HG03064 (cell line): ENCODE results near the gene ANO7.

Experiments
- ATAC-seq: cut with Tn5 transposase; IDR thresholded peaks from one replicate; pipeline ENCODE4 v1.9.1; 2021; ENCODE audit warnings: low read depth; ENCODE audit not compliant: unreplicated experiment

ANO7 gene

GRCh38 chr2:241241669-241242068 lies 53.2 kb downstream of the ANO7 start:
- no peak for ATAC-seq

- no peak for ATAC-seq
Measured at GRCh38 chr2:241242306-241242705, 53.8 kb downstream of the ANO7 start.

- ATAC-seq = no peak
Measured at GRCh38 chr2:241244368-241244767, 55.9 kb downstream of the ANO7 start.

GRCh38 chr2:241248289-241248688 lies 59.8 kb downstream of the ANO7 start:
- ATAC-seq = no peak

DNA sequence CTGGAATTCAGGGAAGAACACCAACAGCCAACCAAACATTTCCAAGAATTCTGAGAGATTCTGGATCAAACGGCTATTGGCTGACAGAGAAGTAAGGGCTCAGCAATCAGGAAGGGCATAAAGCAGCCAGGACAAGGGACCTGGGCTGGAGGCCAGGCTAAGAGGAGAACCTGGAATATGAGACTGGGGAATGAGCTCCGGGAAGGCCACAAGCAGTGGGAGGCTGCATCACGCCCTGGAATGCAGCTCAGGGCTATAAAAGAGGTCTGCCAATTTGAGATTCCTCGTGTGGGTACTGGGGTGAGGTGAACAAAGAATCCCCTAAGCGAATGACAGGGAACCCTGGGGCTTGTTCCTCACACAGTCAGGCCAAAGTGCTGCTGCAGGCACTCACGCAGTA lies 60.4 kb downstream of the ANO7 start:
- no peak for ATAC-seq

- no peak for ATAC-seq
Measured at GRCh38 chr2:241249654-241250053, 61.2 kb downstream of the ANO7 start.

GRCh38 chr2:241252778-241253475 lies 64.5 kb downstream of the ANO7 start:
- no peak for ATAC-seq

GRCh38 chr2:241254904-241255351 lies 66.5 kb downstream of the ANO7 start:
- no peak for ATAC-seq

DNA sequence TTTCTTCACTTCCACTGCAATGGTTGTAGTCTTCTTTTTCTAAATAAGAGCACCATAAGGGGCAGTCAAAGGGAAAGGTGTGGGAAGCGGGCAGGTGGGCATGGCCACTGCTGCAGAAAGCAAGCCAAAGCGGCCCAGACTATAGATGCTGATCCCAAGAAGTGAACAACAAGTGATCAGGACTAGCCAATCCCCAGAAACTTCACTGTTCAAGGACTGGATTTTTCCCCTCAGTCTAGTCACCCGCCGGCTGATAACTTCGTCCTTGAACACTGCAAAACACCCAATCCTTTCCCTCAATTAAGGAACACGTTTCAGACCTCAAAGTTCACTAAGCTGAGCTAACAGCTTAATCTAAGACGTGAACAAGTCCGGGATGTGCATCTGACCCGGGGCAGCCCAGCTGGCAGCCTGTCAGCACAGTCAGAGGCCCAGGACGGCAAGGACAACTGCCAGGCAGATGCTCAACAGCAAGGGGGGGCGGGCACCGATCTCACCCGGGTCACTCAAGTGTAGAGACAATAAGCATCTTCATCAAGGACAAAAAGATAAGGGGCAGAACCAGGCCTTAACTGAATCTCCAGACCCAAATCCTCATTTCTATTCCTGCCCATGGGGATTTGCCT lies 67.2 kb downstream of the ANO7 start:
- ATAC-seq = no peak

- ATAC-seq = no peak
Measured at GRCh38 chr2:241256168-241256545, 67.7 kb downstream of the ANO7 start.

DNA sequence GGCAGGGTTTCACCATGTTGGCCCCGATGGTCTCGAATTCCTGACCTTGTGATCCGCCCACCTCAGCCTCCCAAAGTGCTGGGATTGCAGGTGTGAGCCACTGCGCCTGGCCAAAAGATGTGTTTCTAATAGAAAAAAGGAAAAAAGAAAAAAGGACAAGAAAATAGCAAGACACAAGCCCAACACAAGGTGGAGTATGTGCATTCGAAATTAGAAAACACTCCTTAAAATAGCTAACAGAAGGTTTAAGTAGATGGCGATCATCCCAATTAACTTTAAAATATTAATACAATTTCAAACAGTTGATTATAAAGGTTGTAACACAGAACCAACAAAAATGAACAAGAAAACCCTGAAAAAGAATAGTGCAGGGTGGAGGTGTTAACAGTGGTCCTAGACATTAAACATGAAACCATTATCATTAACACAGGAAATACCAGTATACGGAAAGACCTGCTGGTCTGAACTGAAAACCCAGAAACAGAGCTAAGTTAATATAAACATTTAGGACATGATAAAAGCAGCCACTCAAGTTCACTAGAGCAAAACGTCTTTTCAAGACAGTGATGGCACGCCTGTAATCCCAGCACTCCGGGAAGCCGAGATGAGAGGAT lies 69.0 kb downstream of the ANO7 start:
- ATAC-seq = no peak

DNA sequence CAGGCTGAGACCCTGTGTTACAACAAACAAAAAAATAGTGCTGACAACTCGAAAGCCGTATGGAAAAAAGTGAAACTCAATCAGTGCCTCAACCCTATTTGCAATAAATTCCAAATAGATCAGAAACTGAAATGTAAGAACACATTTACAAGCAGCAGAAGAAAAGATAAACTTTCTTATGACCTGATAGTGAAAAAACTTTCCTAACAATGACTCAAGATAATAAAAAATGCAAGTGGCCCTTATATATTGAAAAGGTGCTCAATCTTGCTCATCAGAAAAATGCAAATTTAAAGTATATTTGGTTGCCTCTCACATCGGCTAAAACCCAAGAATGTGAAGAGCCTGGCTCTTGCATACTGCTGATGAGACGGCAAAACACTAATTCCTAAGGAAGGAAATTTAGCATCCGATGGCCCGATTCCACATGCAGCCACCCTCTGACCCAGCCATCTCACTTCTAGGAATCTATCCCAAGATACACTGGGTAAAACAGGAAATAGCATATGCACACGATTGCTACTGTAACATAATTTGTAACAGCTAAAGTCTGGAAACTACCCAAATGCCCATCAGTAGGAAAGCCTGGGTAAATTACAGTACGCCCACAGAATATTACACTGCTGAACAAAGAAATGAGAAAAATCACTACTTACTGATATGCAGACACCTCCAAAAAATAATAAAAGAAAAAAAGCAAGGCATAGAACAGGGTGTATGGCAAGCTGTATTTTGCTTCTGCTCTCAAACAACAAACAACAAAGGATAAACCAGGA lies 70.2 kb downstream of the ANO7 start:
- no peak for ATAC-seq

GRCh38 chr2:241260911-241261310 lies 72.4 kb downstream of the ANO7 start:
- no peak for ATAC-seq

DNA sequence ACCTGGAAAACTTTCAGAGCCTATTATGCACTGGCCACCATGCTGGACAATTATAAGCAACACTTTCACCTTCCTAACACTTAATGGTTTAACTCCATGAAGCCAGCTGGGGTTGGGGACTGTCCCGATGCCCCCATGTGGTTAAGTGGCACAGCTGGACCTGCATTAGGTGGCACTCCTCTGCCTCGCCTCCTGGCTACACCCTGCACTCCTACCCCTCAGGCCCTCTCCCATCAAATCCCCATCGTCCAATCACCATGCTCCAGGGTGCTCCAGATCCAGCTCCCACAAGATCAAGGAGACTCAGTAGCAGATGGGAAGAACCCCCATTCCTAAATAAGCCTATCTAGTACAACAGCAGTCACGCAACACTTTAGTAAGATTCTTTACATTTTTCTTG lies 73.2 kb downstream of the ANO7 start:
- ATAC-seq = no peak

DNA sequence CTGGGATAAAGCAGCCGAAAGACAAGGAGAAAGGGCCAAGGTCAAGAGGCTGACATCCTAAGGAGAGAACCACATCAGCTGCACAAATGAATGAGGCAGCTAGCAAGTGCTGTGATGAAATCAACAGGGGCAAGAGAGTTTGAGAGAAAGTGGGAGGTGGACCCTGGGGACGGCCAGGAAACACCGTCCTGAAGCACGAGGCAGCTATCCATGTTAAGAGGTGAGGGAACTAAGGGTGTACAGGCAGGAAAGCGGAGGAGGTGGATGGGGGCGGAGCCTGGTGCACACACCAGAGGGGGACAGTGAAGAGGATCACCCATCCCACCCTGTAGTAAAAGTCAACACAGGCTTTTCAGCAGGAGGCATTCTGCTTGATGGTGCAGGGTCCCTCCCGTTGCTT lies 74.6 kb downstream of the ANO7 start:
- ATAC-seq = no peak

GRCh38 chr2:241265506-241265905 lies 77.0 kb downstream of the ANO7 start:
- no peak for ATAC-seq

DNA sequence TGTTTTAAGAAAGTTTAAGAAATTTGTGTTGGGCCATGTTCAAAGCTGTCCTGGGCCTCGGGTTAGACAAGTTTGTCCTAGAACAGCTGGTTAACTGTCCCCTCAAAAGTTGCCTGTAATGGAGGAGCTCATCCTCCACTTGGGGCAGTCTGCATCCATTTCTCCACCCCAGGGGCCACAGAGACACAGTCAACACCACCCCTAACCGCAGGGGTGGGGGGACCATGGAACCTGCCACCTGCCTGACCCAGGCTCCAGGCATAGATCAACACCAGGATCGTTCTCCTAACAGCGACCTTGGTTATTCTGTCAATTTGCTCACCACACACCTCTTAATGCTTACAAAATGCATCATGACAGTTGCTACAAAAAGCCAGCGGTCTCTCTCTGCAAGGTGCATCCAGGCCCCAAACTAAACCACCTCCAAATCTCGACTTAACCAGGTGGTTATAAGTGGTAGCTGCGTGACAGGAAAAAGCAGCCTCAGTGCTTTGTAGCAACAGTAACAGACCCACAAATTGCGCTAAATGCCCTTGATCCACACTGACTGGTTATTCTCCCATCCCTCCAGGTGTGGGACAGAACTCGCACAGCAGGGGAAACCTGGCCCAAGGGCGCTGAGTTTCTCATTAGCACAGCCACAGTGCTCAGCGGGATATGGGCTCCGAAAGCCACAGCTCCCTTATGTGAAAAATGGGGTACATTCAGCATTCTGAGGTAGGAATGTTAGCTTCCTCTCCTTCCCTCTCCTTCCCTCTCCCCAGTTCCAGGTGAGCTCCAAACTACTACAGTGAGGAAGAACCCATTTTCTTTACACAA lies 79.0 kb downstream of the ANO7 start:
- ATAC-seq = no peak

GRCh38 chr2:241268306-241268705 lies 79.8 kb downstream of the ANO7 start:
- ATAC-seq = no peak

GRCh38 chr2:241268716-241269445 lies 80.4 kb downstream of the ANO7 start:
- ATAC-seq = no peak
